ENCODE results near the gene UNC13B. TPM values are rescaled to one million over a fixed set of nuclear protein-coding genes. Genes with fewer than 3 reads are reported as not detected.

UNC13B gene
- total and polyA plus RNA-seq, 2 donors (not counting 3 experiments of a cell fraction or from before 2014, with no cell fraction given) = 30.1 to 46.2 TPM

DNA sequence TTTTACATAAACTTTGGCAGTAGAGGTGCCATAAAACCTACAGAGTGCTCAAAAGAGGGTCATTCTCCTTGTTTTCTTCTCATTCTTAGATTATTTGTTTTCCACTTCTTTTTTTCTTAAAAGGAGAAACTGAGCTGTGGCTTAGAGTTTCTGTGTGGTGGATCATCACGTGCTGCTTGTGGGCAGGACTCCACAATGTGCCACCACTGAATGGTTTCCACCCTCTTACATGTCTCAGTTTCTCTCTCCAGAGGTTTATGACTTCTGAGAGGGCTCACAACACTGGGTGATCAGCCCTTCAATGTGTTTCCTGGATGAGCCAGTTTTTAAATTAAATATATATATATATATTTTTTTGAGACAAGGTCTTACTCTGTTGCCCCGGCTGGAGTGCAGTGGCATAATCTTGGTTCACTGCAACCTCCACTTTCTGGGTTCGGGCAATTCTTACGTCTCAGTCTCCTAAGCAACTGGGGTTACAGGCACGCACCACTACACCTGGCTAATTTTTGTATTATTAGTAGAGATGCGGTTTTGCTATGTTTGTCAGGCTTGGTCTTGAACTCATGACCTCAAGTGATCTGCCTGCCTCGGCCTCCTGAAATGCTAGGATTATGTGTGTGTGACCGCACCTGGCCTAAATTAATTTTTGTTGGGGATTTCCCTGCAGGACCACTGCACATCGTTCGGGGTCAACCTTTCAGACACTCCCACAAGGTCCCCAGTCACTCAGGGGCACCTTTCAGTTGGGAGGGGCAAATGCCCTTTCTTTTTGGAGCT, 3.1 kb upstream of the UNC13B start:
- no TSS peak for BruUV-seq (replicated peaks)

More for the DNA sequence above, 3.1 kb upstream of the UNC13B start:
- DNase-seq (ENCODE audit: low read depth, low spot score) = no peak
- ChIA-PET POLR2A (interaction anchor here (0.7 kb wide), 1 partner anchor 117 kb away, joined by 9 read pairs; no protein-coding TSS in a partner anchor), CTCF (interaction anchor here (0.6 to 1.1 kb wide), 2 partner anchors 31 to 101 kb away, joined by 3 to 5 read pairs; no protein-coding TSS in a partner anchor)
- intact Hi-C loops (cut with micrococcal nuclease) (no loop called here), dilution Hi-C loops (cut with MboI; ENCODE audit: extremely low pct_ligation_motif_present, low sequenced_read_pairs) (no loop called here)
- H3K27ac ChIP-seq (ENCODE audit: insufficient read depth, low read depth, low read length) = no peak overlapping the region
- no peaks in the 10 kb centered on the region for H3K36me3 ChIP-seq (ENCODE audit: control insufficient read depth in 2 of 2, extremely low read depth in 1 of 2, insufficient read depth in 2 of 2, low read length in 2 of 2)
- peaks cover 0 to 2% of the 10 kb centered on the region in 2 experiments for H3K27me3 ChIP-seq (ENCODE audit: control insufficient read depth in 2 of 2, insufficient read depth in 2 of 2, low read length in 2 of 2)
- no peak overlapping the region for H3K4me3 ChIP-seq (replicated peaks in 1 of 3; ENCODE audit: insufficient read depth in 1 of 3, low read depth in 1 of 3, low read length in 3 of 3)
- H3K9ac ChIP-seq (replicated peaks; ENCODE audit: extremely low read depth, insufficient read depth, low read length) = no peak overlapping the region
- peaks cover 15% of the 10 kb centered on the region for H3K79me2 ChIP-seq (ENCODE audit: control insufficient read depth, insufficient read depth, low read length)
- TF ChIP-seq POLR2A (IDR thresholded peaks at IDR 0.05; ENCODE audit: low read depth, low read length) = no peak
- TF ChIP-seq EZH2 (IDR thresholded peaks at IDR 0.05; ENCODE audit: borderline replicate concordance, low read depth, low read length, severe bottlenecking) = no peak
- no peak for TF ChIP-seq MYC (IDR thresholded peaks at IDR 0.05; ENCODE audit: low read depth, low read length)
- TF ChIP-seq JUN (IDR thresholded peaks at IDR 0.05; ENCODE audit: borderline replicate concordance, insufficient read depth, insufficient read length, low read depth) = no peak
- TF ChIP-seq, protein P1, sequence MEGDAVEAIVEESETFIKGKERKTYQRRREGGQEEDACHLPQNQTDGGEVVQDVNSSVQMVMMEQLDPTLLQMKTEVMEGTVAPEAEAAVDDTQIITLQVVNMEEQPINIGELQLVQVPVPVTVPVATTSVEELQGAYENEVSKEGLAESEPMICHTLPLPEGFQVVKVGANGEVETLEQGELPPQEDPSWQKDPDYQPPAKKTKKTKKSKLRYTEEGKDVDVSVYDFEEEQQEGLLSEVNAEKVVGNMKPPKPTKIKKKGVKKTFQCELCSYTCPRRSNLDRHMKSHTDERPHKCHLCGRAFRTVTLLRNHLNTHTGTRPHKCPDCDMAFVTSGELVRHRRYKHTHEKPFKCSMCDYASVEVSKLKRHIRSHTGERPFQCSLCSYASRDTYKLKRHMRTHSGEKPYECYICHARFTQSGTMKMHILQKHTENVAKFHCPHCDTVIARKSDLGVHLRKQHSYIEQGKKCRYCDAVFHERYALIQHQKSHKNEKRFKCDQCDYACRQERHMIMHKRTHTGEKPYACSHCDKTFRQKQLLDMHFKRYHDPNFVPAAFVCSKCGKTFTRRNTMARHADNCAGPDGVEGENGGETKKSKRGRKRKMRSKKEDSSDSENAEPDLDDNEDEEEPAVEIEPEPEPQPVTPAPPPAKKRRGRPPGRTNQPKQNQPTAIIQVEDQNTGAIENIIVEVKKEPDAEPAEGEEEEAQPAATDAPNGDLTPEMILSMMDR (IDR thresholded peaks at IDR 0.05; ENCODE audit: extremely low read depth in 1 of 2, insufficient read depth in 1 of 2, low read depth in 1 of 2, low read length in 2 of 2) = no peak
- no peak for TF ChIP-seq GATA2 (IDR thresholded peaks at IDR 0.05; ENCODE audit: insufficient read depth, insufficient read length, low read depth, low read length)
- no peak for TF ChIP-seq POLR2AphosphoS5 (IDR thresholded peaks at IDR 0.05; ENCODE audit: insufficient read depth, low read depth, low read length)
- no peak for TF ChIP-seq MAX (IDR thresholded peaks at IDR 0.05; ENCODE audit: insufficient read depth, insufficient read length)
- no peak for TF ChIP-seq FOS (IDR thresholded peaks at IDR 0.05; ENCODE audit: borderline replicate concordance, insufficient read depth, low read length)
- no peaks in the 10 kb centered on the region for H3K9me3 ChIP-seq (replicated peaks; ENCODE audit: control insufficient read depth, insufficient read depth, low read length)
- H2AFZ ChIP-seq (ENCODE audit: low read depth, low read length) = no peak overlapping the region
- FAIRE-seq = no peak
- H4K20me1 ChIP-seq (replicated peaks; ENCODE audit: control insufficient read depth, extremely low read depth, insufficient read depth, low read length) = no peaks in the 10 kb centered on the region
- no peaks in the 10 kb centered on the region for H3K9me1 ChIP-seq (replicated peaks; ENCODE audit: control insufficient read depth, extremely low read depth, insufficient read depth, low read length)
- peaks cover 13% of the 10 kb centered on the region for H3K4me1 ChIP-seq (ENCODE audit: control insufficient read depth, extremely low read depth, insufficient read depth, low read length)
- no peak overlapping the region for H3K4me2 ChIP-seq (ENCODE audit: insufficient read depth, low read length)

All from endothelial cell of umbilical vein (primary cell).